Frontal cortex (tissue), 4 donors: ENCODE data around the gene NOVA1. TPM values are rescaled to one million over a fixed set of nuclear protein-coding genes. Genes with fewer than 3 reads are reported as not detected.
A peak's percentile ranks its signal among the peaks of the same experiment; 100 is the strongest.

ENCODE experiments used
- DNase-seq, 2 donors: peaks; one replicate each; pipeline ENCODE4 v3.0.0; 2012; ENCODE audit warnings: low spot score in 2 of 2
- FAIRE-seq: peaks from 2 replicates; lab custom pipeline; 2012; peaks lifted over from hg19 to GRCh38; lab: Jason Lieb, UNC
- total RNA-seq: library from RNA; depleted of rRNA; stranded (reverse); fragments of >200 nt; gene quantifications from one replicate; pipeline ENCODE4 v1.2.3, GENCODE V29; 2014
- donor health status: control.
- donor health status: control.
- donor health status: control.

Gene NOVA1
- total RNA-seq, 1 donor from 2014 or later, result 34.6 TPM

DNA sequence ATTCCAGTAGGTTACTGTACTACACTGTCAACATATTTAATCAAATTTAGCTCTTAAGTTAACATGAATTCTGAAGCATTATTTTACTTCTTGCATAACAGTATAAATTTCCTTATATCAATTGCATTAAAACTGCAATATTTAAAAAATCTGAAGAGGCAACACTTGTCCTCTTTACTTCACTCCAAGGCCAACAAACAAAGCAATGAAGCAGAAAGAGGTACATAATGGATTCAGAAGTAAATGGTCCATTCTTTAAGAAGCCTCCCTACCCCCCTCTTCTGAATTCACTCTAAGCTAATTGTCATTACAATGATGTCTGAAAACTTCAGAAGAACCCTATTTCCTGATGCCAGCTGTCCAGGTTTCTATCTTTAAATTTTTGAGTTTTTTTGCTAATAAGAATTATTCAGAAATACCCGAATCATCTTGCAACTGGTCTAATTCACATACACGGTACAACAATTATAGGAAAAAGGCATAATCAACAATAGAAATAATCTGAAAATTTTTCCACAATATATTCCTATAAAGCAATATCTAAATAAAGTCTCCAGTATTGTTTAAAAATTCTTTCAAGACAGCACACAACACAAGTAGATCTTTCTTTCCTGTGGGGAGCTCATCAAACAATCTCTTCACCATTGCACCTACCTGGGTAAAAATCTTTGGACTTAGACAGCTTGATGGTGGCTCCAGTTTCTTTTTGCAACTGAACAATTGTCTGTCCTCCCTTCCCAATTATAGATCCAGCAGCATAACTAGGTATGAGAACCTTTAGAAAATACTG, 2.9 kb downstream of the NOVA1 start:
- FAIRE-seq (no peak), DNase-seq (no peak)

- no peak for FAIRE-seq
- DNase-seq, result no peak
Observed at GRCh38 chr14:26594148-26594547, 3.7 kb downstream of the NOVA1 start.

- no peak for FAIRE-seq
- no peak for DNase-seq
Observed at GRCh38 chr14:26593357-26593756, 4.5 kb downstream of the NOVA1 start.

DNA sequence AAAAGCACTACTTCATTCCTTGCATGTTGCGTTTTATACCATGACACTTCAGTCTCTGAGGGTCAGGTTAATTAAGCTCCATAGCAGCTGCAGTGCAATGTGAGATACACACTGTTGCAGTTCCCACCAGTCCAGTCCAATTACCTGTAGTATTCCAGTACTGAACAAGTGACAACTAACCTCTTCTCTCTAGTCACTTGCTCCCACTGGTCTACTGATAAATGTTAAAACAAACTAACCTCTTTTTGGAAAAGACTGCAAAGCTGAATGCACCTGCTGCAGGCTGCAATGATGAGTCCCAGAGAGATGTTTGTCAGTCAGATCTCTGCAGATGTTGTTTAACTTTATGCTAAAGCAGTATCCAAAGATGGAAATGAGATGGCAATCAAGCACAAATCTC, 7.9 kb downstream of the NOVA1 start:
- no peak for FAIRE-seq
- no peak for DNase-seq

- DNase-seq, result no peak
Observed at GRCh38 chr14:26577711-26578110, 20.1 kb downstream of the NOVA1 start.

DNA sequence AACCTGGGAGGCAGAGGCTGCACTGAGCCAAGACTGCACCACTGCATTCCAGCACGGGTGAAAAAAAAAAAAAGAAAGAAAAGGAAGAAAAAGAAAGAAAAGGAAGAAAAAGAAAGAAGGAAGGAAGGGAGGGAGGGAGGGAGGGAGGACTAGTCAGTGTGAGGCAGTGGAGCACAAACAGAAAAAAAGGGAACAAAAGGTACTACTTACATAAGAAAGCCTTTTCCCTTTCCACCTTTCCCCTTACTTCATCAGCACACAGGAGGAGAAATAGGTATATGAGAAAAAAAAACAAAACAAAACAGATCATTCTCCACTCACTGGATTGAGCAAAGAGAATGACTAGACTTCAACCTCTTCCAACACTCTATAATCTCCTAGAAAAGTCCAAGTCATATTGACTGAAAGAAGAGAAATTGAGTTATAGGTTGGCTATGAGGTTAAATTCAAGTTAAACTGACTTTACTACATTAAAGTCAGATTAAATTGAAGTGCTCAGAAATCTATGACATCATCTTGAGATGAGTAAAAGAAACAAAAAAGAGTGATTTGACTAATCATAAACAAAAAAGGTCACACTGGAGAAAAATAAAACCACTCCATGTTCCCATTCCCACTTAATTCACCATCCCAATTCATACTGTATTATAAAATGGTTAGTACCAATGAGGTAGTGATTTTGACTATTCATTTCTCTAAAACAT, 43.6 kb downstream of the NOVA1 start:
- no peak for FAIRE-seq
- DNase-seq, result no peak

More at GRCh38 chr14:26577711-26578110, 20.1 kb downstream of the NOVA1 start:
- no peak for FAIRE-seq

DNA sequence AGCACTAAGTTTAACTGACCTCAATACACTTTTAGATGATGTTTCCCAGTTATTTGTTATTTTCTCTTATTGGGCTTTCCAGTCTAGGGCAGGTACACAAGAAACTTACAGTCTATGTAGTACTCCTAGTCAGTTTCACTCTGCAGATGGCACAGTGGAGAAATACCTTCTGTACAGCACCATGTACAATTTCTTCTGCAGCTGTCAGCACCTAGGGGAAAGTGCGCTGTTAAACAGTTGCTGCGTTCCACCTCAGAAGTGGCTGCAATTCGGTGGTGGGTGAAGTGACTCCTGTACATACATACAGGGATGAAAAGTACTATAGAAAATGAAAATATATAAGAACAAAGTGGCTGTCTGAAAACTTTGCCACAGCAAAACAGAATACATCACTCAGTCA, 48.3 kb downstream of the NOVA1 start:
- no peak for DNase-seq
- no peak for FAIRE-seq

- DNase-seq, result no peak
- FAIRE-seq, result peak; percentile 43
Observed at GRCh38 chr14:26548406-26548805, 49.4 kb downstream of the NOVA1 start.

DNA sequence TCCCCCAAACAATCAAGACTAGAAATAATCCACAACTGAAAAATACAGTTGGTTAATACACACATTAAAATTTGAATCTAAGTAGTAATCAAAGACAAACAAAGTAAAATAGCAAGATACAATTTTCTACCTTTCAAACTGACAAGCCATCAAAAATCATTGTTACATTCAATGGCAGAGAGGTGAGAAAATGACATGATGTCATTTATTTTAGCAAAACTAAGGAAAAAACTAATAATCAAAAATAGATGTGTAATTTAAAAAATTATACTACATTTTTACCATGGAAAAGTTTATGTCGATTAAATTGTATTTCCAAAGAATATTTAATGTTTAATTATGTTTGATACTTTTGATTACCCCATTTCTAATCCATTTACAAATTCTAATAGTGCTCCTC, 59.7 kb downstream of the NOVA1 start:
- FAIRE-seq, result peak; percentile 6

DNA sequence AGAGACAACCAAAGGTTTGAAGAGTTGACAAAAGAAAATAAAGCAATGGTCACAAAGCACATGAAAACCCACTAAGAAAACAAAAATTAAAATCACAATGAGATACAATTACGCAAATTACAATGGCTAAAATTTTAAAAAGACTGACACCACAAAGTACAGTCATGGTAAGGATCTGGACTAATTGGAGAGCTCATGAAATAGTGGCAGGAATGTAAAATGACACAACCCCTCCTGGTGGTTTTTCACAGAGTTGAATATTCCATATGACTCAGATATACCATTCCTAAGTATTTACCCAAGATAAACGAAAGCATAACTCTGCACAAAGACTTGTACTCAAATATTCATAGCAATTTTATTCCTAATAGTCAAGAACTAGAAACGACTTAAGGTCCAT, 65.9 kb downstream of the NOVA1 start:
- DNase-seq (no peak), FAIRE-seq (no peak)

More for the DNA sequence above, 59.7 kb downstream of the NOVA1 start:
- no peak for DNase-seq

DNA sequence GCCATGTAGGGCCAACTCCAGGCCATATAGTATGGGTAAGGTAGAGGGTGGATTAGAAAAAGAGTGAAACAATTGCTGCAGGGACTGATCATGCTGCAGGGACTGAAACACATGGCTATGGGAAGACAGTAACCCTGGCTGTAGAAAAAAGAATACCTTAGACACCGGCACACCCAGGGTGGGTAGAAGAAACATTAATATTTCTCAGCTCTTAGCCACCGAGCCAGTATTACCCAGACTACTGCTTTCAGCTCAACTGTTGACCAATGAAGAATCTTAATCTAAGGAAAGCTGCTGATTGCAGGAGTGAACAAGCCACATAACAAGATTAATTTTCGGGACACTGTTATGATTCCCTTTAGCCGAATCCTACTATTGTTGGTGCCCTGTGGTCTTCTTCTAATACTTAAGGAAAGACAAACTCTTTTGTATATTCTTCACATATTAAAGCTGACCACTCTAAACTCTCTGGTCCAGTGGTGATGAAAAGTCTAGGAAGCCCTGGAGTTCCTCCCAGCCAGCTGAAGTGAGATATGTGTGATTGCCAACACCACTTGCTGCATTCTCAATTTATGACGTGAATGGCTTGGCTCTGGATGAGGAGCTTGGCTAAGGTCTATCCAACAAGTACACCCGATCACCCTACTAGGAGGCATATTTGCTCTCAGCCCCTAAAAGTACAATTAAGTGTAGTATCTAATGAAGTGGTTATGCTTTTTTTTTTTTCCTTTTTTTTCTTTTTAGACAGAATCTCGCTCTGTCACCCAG, 69.2 kb downstream of the NOVA1 start:
- DNase-seq, result no peak
- no peak for FAIRE-seq

DNA sequence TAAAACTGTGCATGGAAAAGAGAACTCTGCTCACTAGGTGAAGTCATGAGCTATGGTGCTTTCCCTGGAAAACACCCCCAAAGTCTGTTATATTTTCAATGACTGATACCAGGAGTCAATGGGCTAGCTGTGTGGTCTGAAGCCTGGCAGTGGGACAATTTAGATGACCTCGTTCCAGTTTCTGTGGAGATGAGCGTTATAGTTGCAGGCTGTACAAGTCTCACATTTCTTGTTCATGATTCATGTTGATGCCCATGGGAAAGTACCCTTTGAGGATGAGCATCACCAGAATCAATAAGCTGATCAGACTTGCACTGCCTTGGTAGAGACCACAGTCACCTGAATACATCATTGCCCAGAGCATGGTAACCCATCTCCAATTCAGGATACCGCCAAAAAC, 70.7 kb downstream of the NOVA1 start:
- DNase-seq (no peak), FAIRE-seq (no peak)

DNA sequence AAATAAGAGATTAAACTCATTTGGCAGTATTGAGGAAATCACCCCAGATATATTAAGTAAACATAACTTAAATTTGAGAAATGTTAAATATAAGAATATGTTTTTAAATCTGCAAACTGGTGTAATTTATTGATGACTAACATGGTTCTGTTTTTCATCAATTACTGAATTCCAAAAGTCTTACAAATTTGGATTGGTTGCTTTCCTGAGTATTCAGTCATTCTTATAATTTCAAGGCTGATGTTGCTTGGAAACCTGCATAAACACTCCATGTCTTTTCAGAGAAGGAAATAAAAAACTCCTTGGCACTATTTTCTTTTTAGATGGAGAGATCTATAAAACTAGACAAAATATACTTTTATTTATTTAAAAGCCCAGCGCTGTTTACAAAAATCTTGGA, 71.7 kb downstream of the NOVA1 start:
- FAIRE-seq (no peak), DNase-seq (no peak)

GRCh38 chr14:26525085-26525484, 72.7 kb downstream of the NOVA1 start:
- DNase-seq, result no peak
- no peak for FAIRE-seq

DNA sequence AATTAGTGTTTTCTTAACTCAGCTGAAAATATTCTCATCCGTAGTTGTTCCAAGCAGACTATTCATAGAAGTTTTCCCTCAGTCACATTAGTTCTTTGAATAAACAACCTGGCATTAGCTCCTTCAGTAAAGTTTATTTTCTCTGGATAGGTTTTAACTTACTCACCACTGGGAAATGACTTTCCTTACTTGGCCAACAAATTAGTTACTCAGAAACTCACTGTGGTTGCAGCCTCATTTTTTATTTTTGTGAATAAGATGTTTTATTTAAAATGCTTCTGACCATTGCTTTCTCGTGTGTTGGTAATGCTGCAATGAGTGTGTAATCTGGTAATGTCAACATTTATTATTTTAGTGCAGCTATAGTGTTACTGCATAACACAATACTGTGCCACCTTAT, 74.9 kb downstream of the NOVA1 start:
- no peak for DNase-seq
- no peak for FAIRE-seq

- FAIRE-seq (no peak), DNase-seq (no peak)
Observed at GRCh38 chr14:26517771-26518170, 80.1 kb downstream of the NOVA1 start.

- no peak for FAIRE-seq
- DNase-seq, result no peak
Observed at GRCh38 chr14:26500028-26500427, 97.8 kb downstream of the NOVA1 start.

GRCh38 chr14:26499546-26499945, 98.3 kb downstream of the NOVA1 start:
- FAIRE-seq, result no peak
- no peak for DNase-seq

DNA sequence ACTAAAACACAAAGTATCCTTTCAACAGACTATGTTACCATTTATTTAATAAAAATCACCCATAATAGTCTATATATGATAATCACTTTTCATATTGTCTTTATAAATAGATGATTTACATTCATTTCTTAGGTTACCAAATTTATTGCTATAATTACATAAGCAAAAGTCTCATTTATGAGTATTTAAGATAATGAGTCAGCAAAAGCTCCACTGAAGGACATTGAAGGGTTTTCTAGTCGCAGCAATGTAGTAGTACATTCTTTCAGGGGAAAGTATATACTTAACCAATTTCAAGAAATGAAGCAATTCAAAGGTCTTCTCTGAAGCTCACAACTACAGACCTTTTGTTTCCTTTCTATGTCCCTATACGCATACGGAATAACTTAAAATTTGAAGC, 110.9 kb downstream of the NOVA1 start:
- no peak for FAIRE-seq
- DNase-seq, result no peak

DNA sequence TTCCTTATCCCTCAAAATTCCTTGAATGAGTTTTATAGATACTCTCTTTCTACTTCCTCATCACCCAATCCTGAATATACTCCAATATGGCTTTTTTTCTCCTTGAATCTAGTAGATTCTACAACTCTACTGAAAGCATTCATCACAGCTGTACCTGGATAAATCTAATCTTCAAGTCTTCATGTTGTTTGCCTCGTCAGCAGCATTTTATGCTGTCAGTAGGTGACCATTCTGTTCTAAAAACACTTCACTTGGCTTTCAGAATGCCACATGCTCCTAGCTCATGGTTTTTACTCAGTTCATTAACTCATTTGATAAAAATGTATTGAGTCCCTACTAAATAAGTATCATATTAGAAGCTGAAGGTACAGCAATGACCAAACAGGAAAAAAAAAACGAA, 113.3 kb downstream of the NOVA1 start:
- no peak for DNase-seq
- no peak for FAIRE-seq

DNA sequence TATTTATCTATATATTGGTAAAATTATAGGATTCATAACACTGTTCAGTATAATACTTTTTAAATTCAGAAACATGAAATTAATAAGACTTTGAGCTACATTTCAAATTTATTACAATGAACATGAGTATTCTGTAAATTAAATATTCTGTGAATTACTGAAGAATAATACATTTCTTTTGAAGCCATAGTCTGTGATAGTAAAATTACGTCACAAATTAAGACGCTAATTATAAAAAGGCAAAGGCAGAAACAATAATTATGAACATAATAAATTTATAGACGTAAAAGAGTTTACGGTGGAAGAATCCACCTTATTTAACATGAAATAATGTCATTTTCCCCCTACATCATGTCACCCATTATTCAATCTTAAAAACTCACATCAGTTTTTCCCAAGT, 118.9 kb downstream of the NOVA1 start:
- FAIRE-seq (peak; percentile 90), DNase-seq (no peak)
